Fibroblast of the aortic adventitia (primary cell): ENCODE data around the gene PPP1R8. TPM values are rescaled to one million over a fixed set of nuclear protein-coding genes. Genes with fewer than 3 reads are reported as not detected.

Source experiments
- DNase-seq: peaks from one replicate; pipeline ENCODE4 v3.0.0-alpha.2; 2010; ENCODE audit warnings: low read depth
- H3K4me3 ChIP-seq: 2 replicates; pipeline ENCODE4 v1.5.1; 2011; ENCODE audit warnings: low read depth, mild to moderate bottlenecking, control low read depth, low read length, moderate library complexity
- CTCF ChIP-seq: IDR thresholded peaks from 2 replicates; pipeline ENCODE4 v1.5.1; 2011; ENCODE audit warnings: mild to moderate bottlenecking, low read length, control low read depth, inconsistent platforms; ENCODE audit not compliant: insufficient read depth
- total RNA-seq: library from RNA; depleted of rRNA; stranded (reverse); fragments of >200 nt; gene quantifications from 2 replicates; pipeline ENCODE4 v1.2.3, GENCODE V29; 2012; ENCODE audit warnings: low replicate concordance

Gene PPP1R8
- total RNA-seq, 1 donor, result 35.2 TPM

GRCh38 chr1:27872802-27873551 lies 42.4 kb downstream of the PPP1R8 start:
- no peak for DNase-seq
- H3K4me3 ChIP-seq, result peak overlapping the region; percentile 69
- no peak for TF ChIP-seq CTCF

- no peak overlapping the region for H3K4me3 ChIP-seq
- DNase-seq, result no peak
- TF ChIP-seq CTCF, result no peak
Measured at GRCh38 chr1:27873671-27874384, 43.2 kb downstream of the PPP1R8 start.

- H3K4me3 ChIP-seq, result no peak overlapping the region
- no peak for TF ChIP-seq CTCF
- DNase-seq, result no peak
Measured at GRCh38 chr1:27876341-27877114, 45.9 kb downstream of the PPP1R8 start.

- no peak for TF ChIP-seq CTCF
- no peak for DNase-seq
Measured at GRCh38 chr1:27877115-27877416, 46.5 kb downstream of the PPP1R8 start.

GRCh38 chr1:27878039-27878438 lies 47.5 kb downstream of the PPP1R8 start:
- no peak overlapping the region for H3K4me3 ChIP-seq
- TF ChIP-seq CTCF, result no peak
- no peak for DNase-seq

More at GRCh38 chr1:27877115-27877416, 46.5 kb downstream of the PPP1R8 start:
- no peak overlapping the region for H3K4me3 ChIP-seq

- TF ChIP-seq CTCF, result no peak
- no peak for DNase-seq
- H3K4me3 ChIP-seq, result no peak overlapping the region
Measured at GRCh38 chr1:27878787-27879335, 48.3 kb downstream of the PPP1R8 start.
